ENCODE results near the gene ZNF81. TPM values are rescaled to one million over a fixed set of nuclear protein-coding genes. Genes with fewer than 3 reads are reported as not detected.

Gene ZNF81
- total RNA-seq, 4 donors from 2014 or later, result 4.9 to 10.6 (median 7.1) TPM

GRCh38 chrX:47864785-47865184 is 28.1 kb downstream of the ZNF81 start:
- TF ChIP-seq, protein P1, sequence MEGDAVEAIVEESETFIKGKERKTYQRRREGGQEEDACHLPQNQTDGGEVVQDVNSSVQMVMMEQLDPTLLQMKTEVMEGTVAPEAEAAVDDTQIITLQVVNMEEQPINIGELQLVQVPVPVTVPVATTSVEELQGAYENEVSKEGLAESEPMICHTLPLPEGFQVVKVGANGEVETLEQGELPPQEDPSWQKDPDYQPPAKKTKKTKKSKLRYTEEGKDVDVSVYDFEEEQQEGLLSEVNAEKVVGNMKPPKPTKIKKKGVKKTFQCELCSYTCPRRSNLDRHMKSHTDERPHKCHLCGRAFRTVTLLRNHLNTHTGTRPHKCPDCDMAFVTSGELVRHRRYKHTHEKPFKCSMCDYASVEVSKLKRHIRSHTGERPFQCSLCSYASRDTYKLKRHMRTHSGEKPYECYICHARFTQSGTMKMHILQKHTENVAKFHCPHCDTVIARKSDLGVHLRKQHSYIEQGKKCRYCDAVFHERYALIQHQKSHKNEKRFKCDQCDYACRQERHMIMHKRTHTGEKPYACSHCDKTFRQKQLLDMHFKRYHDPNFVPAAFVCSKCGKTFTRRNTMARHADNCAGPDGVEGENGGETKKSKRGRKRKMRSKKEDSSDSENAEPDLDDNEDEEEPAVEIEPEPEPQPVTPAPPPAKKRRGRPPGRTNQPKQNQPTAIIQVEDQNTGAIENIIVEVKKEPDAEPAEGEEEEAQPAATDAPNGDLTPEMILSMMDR (IDR thresholded peaks at IDR 0.05), result no peak
- DNase-seq (ENCODE audit: low spot score) (no peak), ATAC-seq (ENCODE audit: low FRiP score) (no peak)

GRCh38 chrX:47873123-47873522 is 36.4 kb downstream of the ZNF81 start:
- no peak for ATAC-seq (ENCODE audit: low FRiP score)
- DNase-seq (ENCODE audit: low spot score), result no peak
- TF ChIP-seq, protein P1 (IDR thresholded peaks at IDR 0.05), result no peak

DNA sequence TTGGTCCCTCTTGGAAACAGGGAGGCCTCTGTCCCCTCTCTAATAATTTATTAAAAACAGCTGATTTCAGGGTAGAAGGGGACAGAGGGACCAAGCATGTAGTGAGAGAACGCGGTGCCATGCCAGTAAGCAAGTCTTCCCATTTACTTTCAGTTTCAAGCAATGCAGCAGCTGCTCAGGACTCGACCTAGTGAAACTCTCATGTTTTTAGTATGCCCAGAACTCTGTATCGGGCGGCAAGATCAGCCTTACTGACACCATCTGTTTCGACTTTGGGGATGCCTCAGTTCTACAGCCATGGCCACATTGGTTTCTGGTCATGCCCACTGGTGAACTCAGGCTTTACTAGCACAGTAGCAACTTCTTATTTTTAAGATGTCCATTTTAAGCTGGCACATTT is 40.6 kb downstream of the ZNF81 start:
- DNase-seq (ENCODE audit: low spot score) (no peak), ATAC-seq (ENCODE audit: low FRiP score) (no peak)
- TF ChIP-seq, protein P1 (IDR thresholded peaks at IDR 0.05), result no peak

DNA sequence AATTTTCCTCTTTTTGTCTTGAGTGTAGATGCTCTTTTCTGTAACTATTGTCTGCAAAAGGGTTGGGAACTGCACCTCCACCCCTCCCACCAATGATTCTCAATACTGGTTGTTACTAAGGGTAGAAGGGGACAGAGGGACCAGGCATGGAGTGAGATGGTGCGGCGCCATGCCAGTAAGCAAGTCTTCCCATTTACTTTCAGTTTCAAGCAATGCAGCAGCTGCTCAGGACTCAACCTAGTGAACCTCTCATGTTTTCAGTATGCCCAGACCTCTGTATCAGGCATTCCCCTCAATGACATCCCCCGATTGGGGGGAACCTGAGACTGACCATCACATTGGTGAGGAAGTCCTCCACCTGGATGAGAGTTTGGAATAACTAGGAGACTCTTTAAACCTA is 41.5 kb downstream of the ZNF81 start:
- no peak for DNase-seq (ENCODE audit: low spot score)

GRCh38 chrX:47879463-47879862 is 42.8 kb downstream of the ZNF81 start:
- TF ChIP-seq, protein P1 (IDR thresholded peaks at IDR 0.05), result no peak
- ATAC-seq (ENCODE audit: low FRiP score), result no peak
- no peak for DNase-seq (ENCODE audit: low spot score)

More for the DNA sequence above, 41.5 kb downstream of the ZNF81 start:
- TF ChIP-seq, protein P1 (IDR thresholded peaks at IDR 0.05), result no peak
- no peak for ATAC-seq (ENCODE audit: low FRiP score)

DNA sequence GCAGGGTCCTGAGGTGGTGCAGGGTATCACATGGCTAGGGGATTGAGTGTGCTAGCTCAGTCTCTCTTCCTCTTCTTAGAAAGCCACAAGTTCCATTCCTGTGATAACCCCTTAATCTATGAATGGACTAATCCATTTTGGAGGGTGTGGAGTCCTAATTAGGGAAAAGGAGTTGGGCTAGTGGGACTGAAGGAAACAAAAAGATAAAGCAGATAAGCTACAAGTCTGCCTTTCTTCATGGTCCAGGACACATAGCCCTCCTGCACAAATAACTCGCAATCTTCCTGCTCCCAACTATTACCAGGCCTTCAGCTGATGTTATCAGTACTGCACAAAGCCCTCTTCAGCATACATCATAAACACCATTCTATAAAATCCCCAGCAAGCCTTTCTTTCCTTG is 44.2 kb downstream of the ZNF81 start:
- ATAC-seq (ENCODE audit: low FRiP score), result no peak
- no peak for DNase-seq (ENCODE audit: low spot score)
- TF ChIP-seq, protein P1 (IDR thresholded peaks at IDR 0.05), result no peak

DNA sequence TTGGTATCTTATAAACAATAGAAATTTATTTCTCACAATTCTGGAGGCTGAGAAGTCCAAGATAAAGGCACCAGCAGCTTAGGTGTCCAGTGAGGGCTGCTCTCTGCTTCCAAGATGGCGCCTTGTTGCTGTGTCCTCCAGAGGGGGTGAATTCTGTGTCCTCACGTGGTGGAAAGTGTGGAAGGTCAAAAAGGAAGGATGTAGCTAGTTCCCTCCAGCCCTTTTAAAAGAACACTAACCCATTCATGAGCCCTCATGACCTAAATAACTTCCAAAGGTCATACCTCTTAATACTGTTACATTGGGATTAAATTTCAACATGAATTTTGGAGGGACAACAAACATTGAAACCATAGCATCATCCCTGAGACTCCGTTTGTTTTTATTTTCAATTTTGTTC is 48.8 kb downstream of the ZNF81 start:
- ATAC-seq (ENCODE audit: low FRiP score) (no peak), DNase-seq (ENCODE audit: low spot score) (no peak)
- TF ChIP-seq, protein P1 (IDR thresholded peaks at IDR 0.05), result no peak

All from omental fat pad (tissue), 4 donors.